ENCODE results near the gene IGFBP5.

IGFBP5 gene

DNA sequence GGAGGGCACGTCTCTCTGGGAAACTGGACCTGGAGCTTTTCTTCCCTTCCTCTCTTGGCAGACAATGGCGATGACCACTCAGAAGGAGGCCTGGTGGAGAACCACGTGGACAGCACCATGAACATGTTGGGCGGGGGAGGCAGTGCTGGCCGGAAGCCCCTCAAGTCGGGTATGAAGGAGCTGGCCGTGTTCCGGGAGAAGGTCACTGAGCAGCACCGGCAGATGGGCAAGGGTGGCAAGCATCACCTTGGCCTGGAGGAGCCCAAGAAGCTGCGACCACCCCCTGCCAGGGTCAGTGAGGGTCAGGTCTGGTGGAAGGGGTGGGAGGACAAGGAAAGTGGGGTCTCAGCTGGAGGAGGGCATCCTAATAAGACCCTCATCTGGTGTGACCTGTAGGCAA lies 34.9 kb downstream of the IGFBP5 start:
- WGBS, 2 experiments = 96 to 97% methylated on average over 10 of the region's 10 CpGs
- Histone ChIP-seq H3K27me3 (ENCODE audit: control insufficient read depth, insufficient read depth, low read length, poor library complexity, severe bottlenecking) (no peaks in the 10 kb centered on the region), H3K4me3 (ENCODE audit: insufficient read depth, low read depth, low read length) (no peak overlapping the region), H3K27ac (ENCODE audit: insufficient read depth, low read depth, low read length, poor library complexity, severe bottlenecking) (no peak overlapping the region), H3K36me3 (ENCODE audit: control insufficient read depth, insufficient read depth, low read length) (peaks cover 66% of the 10 kb centered on the region), H3K4me1 (ENCODE audit: control insufficient read depth, insufficient read depth, low read length) (peaks cover 27% of the 10 kb centered on the region), H3K9me3 (ENCODE audit: control insufficient read depth, low read length) (no peaks in the 10 kb centered on the region)

DNA sequence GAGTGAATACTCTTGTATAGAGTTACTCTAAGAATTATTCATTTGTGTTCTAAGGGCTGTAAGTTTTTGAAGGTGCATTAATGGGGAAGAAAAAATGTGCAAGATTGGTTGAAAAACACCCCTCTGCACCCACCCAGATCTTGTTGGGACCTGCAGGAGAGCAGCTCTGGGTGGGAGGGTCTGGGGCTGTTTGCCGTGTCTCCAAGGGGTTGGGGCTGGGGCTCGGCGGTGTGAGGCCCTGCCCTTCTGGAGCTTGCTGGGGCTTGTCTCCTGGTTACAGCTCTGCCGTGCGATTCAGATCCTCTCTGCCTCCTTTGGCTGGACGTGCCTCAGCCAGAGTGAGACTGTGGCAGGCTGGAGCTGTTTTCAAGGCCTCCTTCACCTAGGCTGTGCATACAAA lies 36.1 kb downstream of the IGFBP5 start:
- Histone ChIP-seq H3K9me3 (ENCODE audit: control insufficient read depth, low read length) (no peaks in the 10 kb centered on the region), H3K27me3 (ENCODE audit: control insufficient read depth, insufficient read depth, low read length, poor library complexity, severe bottlenecking) (no peaks in the 10 kb centered on the region), H3K4me3 (ENCODE audit: insufficient read depth, low read depth, low read length) (no peak overlapping the region), H3K36me3 (ENCODE audit: control insufficient read depth, insufficient read depth, low read length) (peaks cover 63% of the 10 kb centered on the region), H3K4me1 (ENCODE audit: control insufficient read depth, insufficient read depth, low read length) (peaks cover 21% of the 10 kb centered on the region), H3K27ac (ENCODE audit: insufficient read depth, low read depth, low read length, poor library complexity, severe bottlenecking) (no peak overlapping the region)
- 88 to 94% methylated on average over 6 of the region's 6 CpGs for WGBS, 2 experiments

DNA sequence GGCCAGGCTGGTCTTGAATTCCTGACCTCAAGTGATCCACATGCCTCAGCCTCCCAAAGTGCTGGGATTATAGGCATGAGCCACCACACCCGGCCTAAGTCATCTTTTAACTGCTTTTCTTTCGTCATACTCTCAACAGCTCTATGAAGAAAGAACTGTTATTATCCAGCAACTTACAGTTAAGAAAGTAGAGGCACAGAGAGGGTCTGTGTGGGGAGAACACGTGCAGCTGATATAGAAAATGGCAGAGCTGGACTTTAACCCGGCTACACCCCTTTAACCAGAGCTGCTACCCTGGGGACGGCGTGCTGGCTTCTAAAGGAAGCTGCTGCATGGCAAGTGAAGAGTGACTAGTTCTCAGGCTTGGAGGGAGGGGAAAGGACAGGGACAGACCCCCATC lies 36.6 kb downstream of the IGFBP5 start:
- 95% methylated on average over 6 of the region's 6 CpGs for WGBS, 2 experiments
- H3K36me3 ChIP-seq (ENCODE audit: control insufficient read depth, insufficient read depth, low read length) = peaks cover 59% of the 10 kb centered on the region
- H3K4me3 ChIP-seq (ENCODE audit: insufficient read depth, low read depth, low read length) = no peak overlapping the region
- H3K9me3 ChIP-seq (ENCODE audit: control insufficient read depth, low read length) = no peaks in the 10 kb centered on the region
- peaks cover 21% of the 10 kb centered on the region for H3K4me1 ChIP-seq (ENCODE audit: control insufficient read depth, insufficient read depth, low read length)
- no peak overlapping the region for H3K27ac ChIP-seq (ENCODE audit: insufficient read depth, low read depth, low read length, poor library complexity, severe bottlenecking)
- no peaks in the 10 kb centered on the region for H3K27me3 ChIP-seq (ENCODE audit: control insufficient read depth, insufficient read depth, low read length, poor library complexity, severe bottlenecking)

DNA sequence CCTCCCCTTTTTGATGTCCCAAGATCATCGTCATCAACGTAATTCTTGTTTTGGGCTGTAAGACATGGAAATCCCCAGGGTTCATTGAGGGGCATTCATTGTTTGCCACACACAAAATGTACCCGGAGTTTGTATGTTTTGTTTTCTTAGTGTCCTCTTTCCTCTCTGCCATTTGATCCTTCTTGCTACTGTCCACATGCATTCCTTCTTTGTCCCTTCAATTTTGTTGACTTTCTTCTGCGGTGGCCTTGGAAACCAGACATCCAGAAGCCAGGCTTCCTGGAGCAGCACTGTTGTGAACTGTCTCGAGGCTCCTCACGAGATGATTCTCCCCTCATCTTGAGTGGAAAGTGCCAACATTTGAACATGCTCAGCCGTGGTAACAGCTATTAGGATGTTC lies 37.4 kb downstream of the IGFBP5 start:
- Histone ChIP-seq H3K27me3 (ENCODE audit: control insufficient read depth, insufficient read depth, low read length, poor library complexity, severe bottlenecking) (no peaks in the 10 kb centered on the region), H3K27ac (ENCODE audit: insufficient read depth, low read depth, low read length, poor library complexity, severe bottlenecking) (no peak overlapping the region), H3K36me3 (ENCODE audit: control insufficient read depth, insufficient read depth, low read length) (peaks cover 51% of the 10 kb centered on the region), H3K9me3 (ENCODE audit: control insufficient read depth, low read length) (no peaks in the 10 kb centered on the region), H3K4me3 (ENCODE audit: insufficient read depth, low read depth, low read length) (no peak overlapping the region), H3K4me1 (ENCODE audit: control insufficient read depth, insufficient read depth, low read length) (peaks cover 21% of the 10 kb centered on the region)
- 93 to 94% methylated on average over 7 of the region's 7 CpGs for WGBS, 2 experiments

DNA sequence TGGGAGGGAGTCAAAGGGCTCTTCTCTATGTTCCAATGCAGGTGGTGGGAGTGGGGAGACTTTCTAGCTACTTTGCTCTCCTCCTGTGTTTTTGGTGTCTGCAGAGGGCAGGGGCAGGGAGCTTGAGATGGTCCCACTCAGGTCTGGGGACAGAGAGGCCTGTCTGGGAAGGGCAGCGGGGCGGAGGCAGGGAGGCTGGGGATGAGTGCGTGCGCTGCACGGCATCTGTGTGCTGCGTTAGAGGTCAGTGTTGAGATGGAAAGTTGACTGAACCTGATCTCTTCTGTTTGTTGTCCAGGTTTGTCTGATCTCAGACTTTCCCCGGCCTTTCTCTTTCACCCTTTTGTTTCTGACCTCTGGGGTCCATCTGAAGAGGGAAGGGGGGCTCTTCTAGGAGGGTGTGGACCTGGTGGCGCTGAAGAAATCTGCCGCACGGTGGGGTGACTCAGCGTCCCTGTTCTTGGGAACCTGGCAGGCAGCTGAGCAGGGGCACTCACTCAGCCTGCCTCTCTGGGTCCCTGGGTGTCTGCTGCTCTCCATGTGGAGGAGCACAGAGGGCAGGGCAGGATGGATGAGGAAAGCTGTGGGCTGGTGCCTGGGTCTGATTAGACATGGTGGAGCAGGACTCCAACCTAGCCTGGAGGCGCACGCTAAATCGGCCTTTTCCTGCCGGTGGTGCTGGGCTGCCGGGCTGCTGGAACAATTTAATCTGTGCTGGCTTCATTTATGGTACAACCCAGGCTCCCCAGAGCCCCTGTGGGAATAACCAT lies 38.1 kb downstream of the IGFBP5 start:
- Histone ChIP-seq H3K27ac (ENCODE audit: insufficient read depth, low read depth, low read length, poor library complexity, severe bottlenecking) (no peak overlapping the region), H3K27me3 (ENCODE audit: control insufficient read depth, insufficient read depth, low read length, poor library complexity, severe bottlenecking) (no peaks in the 10 kb centered on the region), H3K4me3 (ENCODE audit: insufficient read depth, low read depth, low read length) (no peak overlapping the region), H3K9me3 (ENCODE audit: control insufficient read depth, low read length) (no peaks in the 10 kb centered on the region), H3K4me1 (ENCODE audit: control insufficient read depth, insufficient read depth, low read length) (peaks cover 21% of the 10 kb centered on the region), H3K36me3 (ENCODE audit: control insufficient read depth, insufficient read depth, low read length) (peaks cover 46% of the 10 kb centered on the region)
- WGBS, 2 experiments = 89 to 91% methylated on average over 16 of the region's 16 CpGs

DNA sequence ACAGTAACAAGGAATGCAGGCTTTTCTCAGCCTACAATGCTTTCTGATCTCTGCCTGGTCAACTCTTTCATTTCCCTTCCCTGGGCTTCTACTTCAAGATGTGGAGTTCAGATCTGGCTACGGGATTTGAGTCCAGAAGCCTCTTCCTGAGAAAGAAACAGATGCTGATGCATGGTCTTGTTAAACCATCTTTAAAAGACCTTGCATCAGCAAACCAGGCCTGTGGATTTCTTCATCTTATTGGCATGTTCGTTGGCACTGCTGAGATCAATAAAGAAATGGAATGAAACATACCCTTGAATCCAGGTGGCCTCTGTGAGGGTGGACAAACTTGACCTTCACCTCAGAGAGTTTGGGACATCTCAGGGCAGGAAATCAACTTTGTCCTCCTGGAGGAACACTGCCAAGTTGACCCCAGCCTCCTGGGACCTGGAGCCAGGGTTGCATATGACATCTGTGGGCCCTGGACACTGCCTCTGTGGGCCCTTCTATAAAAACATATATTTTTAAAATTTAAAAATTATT lies 40.8 kb downstream of the IGFBP5 start:
- Histone ChIP-seq H3K27ac (ENCODE audit: insufficient read depth, low read depth, low read length, poor library complexity, severe bottlenecking) (no peak overlapping the region), H3K27me3 (ENCODE audit: control insufficient read depth, insufficient read depth, low read length, poor library complexity, severe bottlenecking) (no peaks in the 10 kb centered on the region), H3K36me3 (ENCODE audit: control insufficient read depth, insufficient read depth, low read length) (peaks cover 26% of the 10 kb centered on the region), H3K9me3 (ENCODE audit: control insufficient read depth, low read length) (no peaks in the 10 kb centered on the region), H3K4me3 (ENCODE audit: insufficient read depth, low read depth, low read length) (no peak overlapping the region), H3K4me1 (ENCODE audit: control insufficient read depth, insufficient read depth, low read length) (peaks cover 31% of the 10 kb centered on the region)
- 91 to 98% methylated on average over 2 of the region's 2 CpGs for WGBS, 2 experiments

DNA sequence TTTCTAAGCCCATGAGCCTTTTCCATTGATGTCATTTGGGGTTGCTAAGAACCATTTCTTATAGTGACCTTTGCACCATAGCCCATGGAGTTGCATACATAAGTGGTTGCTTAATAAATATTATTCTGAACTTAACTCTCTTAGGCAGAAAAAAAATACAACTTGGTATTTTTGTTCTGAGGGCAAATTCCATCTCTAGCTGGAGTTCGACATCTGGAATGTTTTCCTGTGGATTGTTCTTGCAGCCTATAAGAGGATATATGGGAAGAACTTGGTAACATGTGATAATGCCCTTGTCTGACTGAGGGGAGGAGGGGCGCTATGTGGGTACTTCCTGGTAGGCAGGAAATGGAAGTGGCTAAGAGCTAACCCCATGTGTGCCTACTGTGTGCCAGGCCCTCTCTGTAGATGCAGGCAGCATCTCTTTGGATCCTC lies 41.4 kb downstream of the IGFBP5 start:
- Histone ChIP-seq H3K4me1 (ENCODE audit: control insufficient read depth, insufficient read depth, low read length) (peaks cover 35% of the 10 kb centered on the region), H3K9me3 (ENCODE audit: control insufficient read depth, low read length) (no peaks in the 10 kb centered on the region), H3K4me3 (ENCODE audit: insufficient read depth, low read depth, low read length) (no peak overlapping the region), H3K36me3 (ENCODE audit: control insufficient read depth, insufficient read depth, low read length) (peaks cover 20% of the 10 kb centered on the region), H3K27ac (ENCODE audit: insufficient read depth, low read depth, low read length, poor library complexity, severe bottlenecking) (no peak overlapping the region), H3K27me3 (ENCODE audit: control insufficient read depth, insufficient read depth, low read length, poor library complexity, severe bottlenecking) (no peaks in the 10 kb centered on the region)
- WGBS, 2 experiments = 92 to 95% methylated on average over 2 of the region's 2 CpGs

DNA sequence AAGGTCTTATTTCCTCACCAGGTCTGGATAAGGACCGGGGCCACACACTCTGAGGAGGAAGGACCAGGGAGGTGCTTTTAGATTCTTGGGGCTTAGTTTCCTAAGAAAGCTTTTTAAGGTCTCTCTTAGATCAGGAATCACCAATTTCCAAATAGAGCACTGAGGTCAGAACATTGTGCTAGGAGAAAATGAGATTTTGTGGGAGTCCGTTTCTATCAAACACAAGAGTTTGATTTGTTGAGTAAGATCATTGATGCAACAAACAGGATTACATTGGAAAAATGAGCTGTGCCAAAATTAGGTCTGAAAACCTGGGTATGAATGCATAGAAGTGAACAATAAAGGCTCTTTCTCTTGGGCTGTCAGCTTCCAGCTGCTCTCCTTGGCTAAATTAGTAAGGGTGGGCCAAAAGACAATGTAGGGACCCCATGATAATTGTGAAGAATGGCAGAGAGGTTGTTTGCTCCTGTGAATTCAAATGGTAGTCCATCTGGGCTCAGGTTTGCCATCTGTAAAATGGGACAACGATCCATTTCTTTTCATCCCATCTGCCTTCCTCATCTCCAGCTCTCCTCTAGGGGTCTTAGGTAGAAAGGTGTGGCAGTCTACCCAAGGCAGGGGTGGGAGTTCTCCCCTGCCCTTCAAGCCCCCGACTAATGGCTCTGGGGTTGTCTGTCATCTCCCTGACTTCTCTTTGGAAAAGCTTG lies 42.1 kb downstream of the IGFBP5 start:
- WGBS, 2 experiments = 94% methylated on average over 4 of the region's 4 CpGs
- Histone ChIP-seq H3K27ac (ENCODE audit: insufficient read depth, low read depth, low read length, poor library complexity, severe bottlenecking) (no peak overlapping the region), H3K9me3 (ENCODE audit: control insufficient read depth, low read length) (no peaks in the 10 kb centered on the region)

DNA sequence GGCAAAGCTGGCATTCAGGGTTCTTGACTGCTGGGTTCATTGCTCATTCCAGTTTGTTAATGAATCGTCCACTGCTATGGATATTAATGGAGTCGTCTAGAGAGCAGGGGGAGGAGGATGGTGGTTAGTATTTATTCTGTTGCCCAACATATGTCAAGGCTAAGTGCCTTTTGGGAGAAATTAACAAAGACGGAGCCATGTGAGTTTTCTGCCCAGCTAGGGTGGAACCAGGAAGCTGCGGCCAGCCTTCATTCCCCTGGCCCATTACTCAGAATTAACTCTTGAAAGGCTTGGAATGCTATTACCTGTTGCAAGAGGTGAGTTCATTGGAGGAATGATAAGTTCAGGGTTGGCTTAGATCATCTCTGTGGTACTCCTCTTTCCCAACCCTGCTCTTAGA lies 42.8 kb downstream of the IGFBP5 start:
- Histone ChIP-seq H3K4me3 (ENCODE audit: insufficient read depth, low read depth, low read length) (no peak overlapping the region), H3K4me1 (ENCODE audit: control insufficient read depth, insufficient read depth, low read length) (peaks cover 33% of the 10 kb centered on the region), H3K27ac (ENCODE audit: insufficient read depth, low read depth, low read length, poor library complexity, severe bottlenecking) (no peak overlapping the region), H3K9me3 (ENCODE audit: control insufficient read depth, low read length) (no peaks in the 10 kb centered on the region), H3K27me3 (ENCODE audit: control insufficient read depth, insufficient read depth, low read length, poor library complexity, severe bottlenecking) (no peaks in the 10 kb centered on the region), H3K36me3 (ENCODE audit: control insufficient read depth, insufficient read depth, low read length) (peaks cover 13% of the 10 kb centered on the region)
- 89 to 93% methylated on average over 4 of the region's 4 CpGs for WGBS, 2 experiments

More for the DNA sequence above, 42.1 kb downstream of the IGFBP5 start:
- Histone ChIP-seq H3K4me3 (ENCODE audit: insufficient read depth, low read depth, low read length) (no peak overlapping the region), H3K36me3 (ENCODE audit: control insufficient read depth, insufficient read depth, low read length) (peaks cover 17% of the 10 kb centered on the region), H3K27me3 (ENCODE audit: control insufficient read depth, insufficient read depth, low read length, poor library complexity, severe bottlenecking) (no peaks in the 10 kb centered on the region), H3K4me1 (ENCODE audit: control insufficient read depth, insufficient read depth, low read length) (peaks cover 38% of the 10 kb centered on the region)

DNA sequence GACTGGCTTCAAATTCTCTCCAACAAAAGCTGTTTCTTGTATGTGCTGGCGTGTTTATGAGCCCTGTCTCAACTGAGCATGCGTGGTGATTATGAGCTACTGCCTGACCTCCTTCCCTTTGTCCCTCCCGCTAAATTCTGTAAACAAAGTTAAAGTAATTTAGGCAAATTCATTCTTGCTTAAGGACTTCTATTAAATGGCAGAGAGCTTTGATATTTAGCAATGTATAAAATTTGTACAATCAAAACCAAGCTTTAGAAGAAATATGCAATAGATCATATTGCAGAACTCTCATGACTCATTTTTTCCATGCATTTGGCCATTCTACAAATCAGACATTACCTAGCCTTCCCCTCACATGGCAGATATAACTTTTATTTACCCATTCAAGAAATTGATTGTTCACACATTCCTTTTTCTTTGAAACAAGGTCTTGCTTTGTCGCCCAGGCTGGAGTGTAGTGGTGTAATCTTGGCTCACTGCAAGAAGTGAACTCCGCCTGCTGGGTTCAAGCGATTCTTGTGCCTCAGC lies 43.9 kb downstream of the IGFBP5 start:
- H3K36me3 ChIP-seq (ENCODE audit: control insufficient read depth, insufficient read depth, low read length) = peaks cover 10% of the 10 kb centered on the region
- H3K9me3 ChIP-seq (ENCODE audit: control insufficient read depth, low read length) = no peaks in the 10 kb centered on the region
- H3K4me1 ChIP-seq (ENCODE audit: control insufficient read depth, insufficient read depth, low read length) = peaks cover 22% of the 10 kb centered on the region
- no peak overlapping the region for H3K4me3 ChIP-seq (ENCODE audit: insufficient read depth, low read depth, low read length)
- H3K27ac ChIP-seq (ENCODE audit: insufficient read depth, low read depth, low read length, poor library complexity, severe bottlenecking) = no peak overlapping the region
- WGBS, 2 experiments = 92 to 96% methylated on average over 5 to 6 of the region's 6 CpGs
- H3K27me3 ChIP-seq (ENCODE audit: control insufficient read depth, insufficient read depth, low read length, poor library complexity, severe bottlenecking) = no peaks in the 10 kb centered on the region
